Esophagus muscularis mucosa (tissue), 4 donors: ENCODE results near the gene OTX2.

Experiments
- CTCF ChIP-seq, 3 experiments: fragments of 200-600 bp in 2 of 3; fragments of 450-650 bp in 1 of 3; sonication (generic) in 2 of 3; IDR thresholded peaks; one replicate each; pipeline ENCODE4 v1.5.1; 2017 to 2019; ENCODE audit warnings: antibody characterized with exemption in 3 of 3, mild to moderate bottlenecking in 2 of 3, moderate library complexity in 1 of 3
- EP300 ChIP-seq: sonication (generic); formaldehyde crosslinking; IDR thresholded peaks from one replicate; pipeline ENCODE4 v1.6.1; 2017; ENCODE audit warnings: antibody characterized with exemption
- POLR2A ChIP-seq: fragments of 450-650 bp; IDR thresholded peaks from one replicate; pipeline ENCODE4 v1.6.1; 2017; ENCODE audit warnings: antibody characterized with exemption, moderate library complexity, mild to moderate bottlenecking, low read depth
- POLR2AphosphoS5 ChIP-seq, 2 donors: sonication (generic); formaldehyde crosslinking; IDR thresholded peaks; one replicate each; pipeline ENCODE4 v1.6.1; 2017; ENCODE audit warnings: antibody characterized with exemption in 2 of 2

- TF ChIP-seq POLR2AphosphoS5 (IDR thresholded peaks at IDR 0.05): no peak
- TF ChIP-seq CTCF (IDR thresholded peaks at IDR 0.05): no peak
- TF ChIP-seq POLR2A: no peak
- TF ChIP-seq EP300: no peak
Measured at GRCh38 chr14:56795284-56795622, 15.0 kb downstream of the OTX2 start.
